Activated CD8-positive, alpha-beta T cell treated with anti-CD3 and anti-CD28 coated beads, Interleukin-2, amount 10 ng/mL, durations not matched to agents 7 days and 5 days (primary cell): Measurements from ENCODE around the gene MDP1. TPM values are rescaled to one million over a fixed set of nuclear protein-coding genes. Genes with fewer than 3 reads are reported as not detected.
"Not testable (repeated sequence)": the region's sequence is repeated elsewhere in the genome, so short reads cannot be mapped to it uniquely, and the experiment has no call there.

Experiments used
- ATAC-seq: fragments of 150-1000 bp; cut with Tn5 transposase; one replicate; pipeline ENCODE4 v1.10.0; 2021; ENCODE audit warnings: moderate library complexity
- CTCF ChIA-PET: fragments of 350-600 bp; sonication (Branson Sonifier 250); formaldehyde crosslinking; loops from one replicate; lab custom pipeline; 2021; ENCODE audit warnings: antibody characterized with exemption; lab: Charles Lee
- POLR2A ChIA-PET: fragments of 350-600 bp; sonication (Branson Sonifier 250); formaldehyde crosslinking; loops from one replicate; lab custom pipeline; 2021; ENCODE audit warnings: antibody characterized with exemption; lab: Charles Lee
- DNase-seq: peaks from one replicate; pipeline ENCODE4 v3.0.0-alpha.2; 2020
- H3K27ac Mint-ChIP-seq: one replicate; pipeline ENCODE4 v1.8.0; 2021; ENCODE audit warnings: mild to moderate bottlenecking, mixed read lengths
- H3K27me3 Mint-ChIP-seq: one replicate; pipeline ENCODE4 v1.8.0; 2021; ENCODE audit warnings: low read depth, mixed read lengths
- H3K36me3 Mint-ChIP-seq: one replicate; pipeline ENCODE4 v1.8.0; 2021; ENCODE audit warnings: low read depth, mixed read lengths
- H3K4me1 Mint-ChIP-seq: one replicate; pipeline ENCODE4 v1.8.0; 2021; ENCODE audit warnings: low read depth, mixed read lengths
- H3K4me3 Mint-ChIP-seq: one replicate; pipeline ENCODE4 v1.8.0; 2021; ENCODE audit warnings: mild to moderate bottlenecking, mixed read lengths
- H3K9me3 Mint-ChIP-seq: one replicate; pipeline ENCODE4 v1.8.0; 2022; ENCODE audit warnings: mixed read lengths; ENCODE audit not compliant: insufficient read depth
- total RNA-seq, 2 experiments: library from RNA; stranded (reverse); gene quantifications; one replicate each; pipeline ENCODE4 v1.2.3, GENCODE V29; 2021

MDP1 gene
- total RNA-seq, 2 experiments from 2014 or later = 16.9 to 18.2 TPM

- Mint-ChIP-seq H3K27ac (peak overlapping the region; percentile 90), H3K36me3 (peaks cover 42% of the 10 kb centered on the region), H3K27me3 (no peaks in the 10 kb centered on the region), H3K9me3 (no peaks in the 10 kb centered on the region), H3K4me1 (peaks cover 52% of the 10 kb centered on the region), H3K4me3 (peak overlapping the region; percentile 89)
- peak; percentile 45 for ATAC-seq
- POLR2A ChIA-PET = interaction anchor here (0.6 to 2.1 kb wide), 2 partner anchors 18 to 36 kb away, joined by 5 to 11 read pairs; partner anchors contain the start of gene CHMP4A
- peak; percentile 56 for DNase-seq
- CTCF ChIA-PET = interaction anchor here (0.6 to 1.3 kb wide), 8 partner anchors 10 to 138 kb away, joined by 3 to 7 read pairs (median 4); partner anchors contain the start of genes CIDEB, MDP1, PCK2 and TINF2
These were observed 15.6 kb upstream of the MDP1 start for GRCh38 chr14:24231263-24232120.

GRCh38 chr14:24228902-24229301 is 13.0 kb upstream of the MDP1 start:
- DNase-seq (no peak), ATAC-seq (no peak)
- POLR2A ChIA-PET = interaction anchor here (1.0 to 1.9 kb wide), 2 partner anchors 14 to 15 kb away, joined by 4 to 8 read pairs; partner anchors contain the start of genes CHMP4A and TINF2
- H3K9me3 Mint-ChIP-seq = no peaks in the 10 kb centered on the region
- H3K27ac Mint-ChIP-seq = peak overlapping the region; percentile 42
- no peak overlapping the region for H3K4me3 Mint-ChIP-seq
- H3K36me3 Mint-ChIP-seq = peaks cover 25% of the 10 kb centered on the region
- CTCF ChIA-PET = interaction anchor here (1.1 to 2.1 kb wide), 4 partner anchors 9 to 79 kb away, joined by 3 to 10 read pairs (median 6); partner anchors contain the start of genes CHMP4A and CIDEB
- no peaks in the 10 kb centered on the region for H3K27me3 Mint-ChIP-seq
- peaks cover 47% of the 10 kb centered on the region for H3K4me1 Mint-ChIP-seq

GRCh38 chr14:24226473-24226872 is 10.6 kb upstream of the MDP1 start:
- Mint-ChIP-seq H3K4me1 (peaks cover 38% of the 10 kb centered on the region), H3K36me3 (peaks cover 23% of the 10 kb centered on the region), H3K27me3 (no peaks in the 10 kb centered on the region), H3K4me3 (no peak overlapping the region), H3K27ac (no peak overlapping the region), H3K9me3 (no peaks in the 10 kb centered on the region)
- DNase-seq = no peak
- ChIA-PET POLR2A (interaction anchor here (1.2 kb wide), 1 partner anchor 16 kb away, joined by 5 read pairs; the partner anchor contains the start of gene TINF2), CTCF (interaction anchor here (1.4 kb wide), 1 partner anchor 16 kb away, joined by 7 read pairs; the partner anchor contains the start of gene TINF2)
- ATAC-seq = no peak

GRCh38 chr14:24224618-24225071 is 8.8 kb upstream of the MDP1 start:
- Mint-ChIP-seq H3K36me3 (peaks cover 21% of the 10 kb centered on the region), H3K27ac (no peak overlapping the region), H3K4me3 (no peak overlapping the region), H3K9me3 (no peaks in the 10 kb centered on the region), H3K27me3 (no peaks in the 10 kb centered on the region), H3K4me1 (peaks cover 28% of the 10 kb centered on the region)
- ChIA-PET CTCF (interaction anchor here (1.6 to 2.7 kb wide), 3 partner anchors 9 to 73 kb away, joined by 4 to 9 read pairs (median 7); partner anchors contain the start of genes CHMP4A and MDP1), POLR2A (interaction anchor here (1.6 kb wide), 1 partner anchor 11 kb away, joined by 7 read pairs; the partner anchor contains the start of gene CHMP4A)
- no peak for ATAC-seq
- no peak for DNase-seq

GRCh38 chr14:24222987-24223386 is 7.1 kb upstream of the MDP1 start:
- DNase-seq, H3K27me3 Mint-ChIP-seq, H3K9me3 Mint-ChIP-seq, POLR2A ChIA-PET, H3K4me3 Mint-ChIP-seq, H3K27ac Mint-ChIP-seq, ATAC-seq: not testable (repeated sequence)
- CTCF ChIA-PET = interaction anchor here (1.7 kb wide), 1 partner anchor 19 kb away, joined by 4 read pairs; the partner anchor contains the start of gene TINF2
- peaks cover 23% of the 10 kb centered on the region for H3K4me1 Mint-ChIP-seq
- H3K36me3 Mint-ChIP-seq = peaks cover 18% of the 10 kb centered on the region

GRCh38 chr14:24219521-24219920 is 3.7 kb upstream of the MDP1 start:
- peaks cover 22% of the 10 kb centered on the region for H3K4me1 Mint-ChIP-seq
- H3K27me3 Mint-ChIP-seq = no peaks in the 10 kb centered on the region
- peaks cover 21% of the 10 kb centered on the region for H3K36me3 Mint-ChIP-seq
- DNase-seq (no peak), ATAC-seq (no peak)
- H3K27ac Mint-ChIP-seq = no peak overlapping the region
- POLR2A ChIA-PET = interaction anchor here (0.9 kb wide), 1 partner anchor 57 kb away, joined by 4 read pairs; no protein-coding TSS in a partner anchor
- no peaks in the 10 kb centered on the region for H3K9me3 Mint-ChIP-seq
- no peak overlapping the region for H3K4me3 Mint-ChIP-seq
- CTCF ChIA-PET = interaction anchor here (0.8 to 1.8 kb wide), 6 partner anchors 15 to 212 kb away, joined by 3 to 6 read pairs (median 3); partner anchors contain the start of genes CIDEB and IRF9

GRCh38 chr14:24219080-24219479 is 3.2 kb upstream of the MDP1 start:
- Mint-ChIP-seq H3K27ac (no peak overlapping the region), H3K27me3 (no peaks in the 10 kb centered on the region), H3K36me3 (peaks cover 22% of the 10 kb centered on the region), H3K4me1 (peaks cover 25% of the 10 kb centered on the region), H3K9me3 (no peaks in the 10 kb centered on the region), H3K4me3 (no peak overlapping the region)
- POLR2A ChIA-PET = no interaction called here
- ATAC-seq = no peak
- DNase-seq = no peak
- CTCF ChIA-PET = interaction anchor here (0.9 to 1.8 kb wide), 4 partner anchors 16 to 89 kb away, joined by 3 to 6 read pairs (median 4); partner anchors contain the start of gene CIDEB

GRCh38 chr14:24216876-24217275 is 1.0 kb upstream of the MDP1 start:
- not testable (repeated sequence) for H3K27me3 Mint-ChIP-seq, DNase-seq, H3K4me3 Mint-ChIP-seq, ATAC-seq, H3K9me3 Mint-ChIP-seq
- POLR2A ChIA-PET = interaction anchor here (1.8 to 8.8 kb wide), 2 partner anchors 22 to 28 kb away, joined by 6 to 87 read pairs; partner anchors contain the start of genes IPO4 and TM9SF1
- Mint-ChIP-seq H3K4me1 (peaks cover 38% of the 10 kb centered on the region), H3K27ac (peak overlapping the region; percentile 97), H3K36me3 (peaks cover 31% of the 10 kb centered on the region)
- CTCF ChIA-PET = interaction anchor here (1.7 to 1.8 kb wide), 2 partner anchors 26 to 63 kb away, joined by 11 to 29 read pairs; partner anchors contain the start of gene TINF2

GRCh38 chr14:24216345-24216699 is 456 bp upstream of the MDP1 start:
- Mint-ChIP-seq H3K27ac (peak overlapping the region; percentile 97), H3K27me3 (no peaks in the 10 kb centered on the region)
- CTCF ChIA-PET = interaction anchor here (0.5 to 3.7 kb wide), 23 partner anchors 9 to 215 kb away, joined by 3 to 47 read pairs (median 6); partner anchors contain the start of genes CIDEB, DHRS1, GMPR2 and IRF9

GRCh38 chr14:24213866-24214662 is 1.8 kb downstream of the MDP1 start:
- Mint-ChIP-seq H3K9me3 (no peaks in the 10 kb centered on the region), H3K36me3 (peaks cover 56% of the 10 kb centered on the region), H3K4me1 (peaks cover 50% of the 10 kb centered on the region), H3K27me3 (no peaks in the 10 kb centered on the region), H3K4me3 (peak overlapping the region; percentile 87), H3K27ac (peak overlapping the region; percentile 97)
- CTCF ChIA-PET = interaction anchor here (0.6 to 4.0 kb wide), 23 partner anchors 11 to 222 kb away, joined by 3 to 47 read pairs (median 6); partner anchors contain the start of genes CIDEB, DHRS1, IPO4 and IRF9
- no peak for ATAC-seq
- POLR2A ChIA-PET = interaction anchor here (0.6 to 8.8 kb wide), 38 partner anchors 9 to 892 kb away, joined by 3 to 87 read pairs (median 5); partner anchors contain the start of genes ADCY4, CIDEB, DHRS1 and EMC9
- DNase-seq = no peak

More at GRCh38 chr14:24216345-24216699, 456 bp upstream of the MDP1 start:
- DNase-seq (no peak), ATAC-seq (no peak)
- peak overlapping the region; percentile 94 for H3K4me3 Mint-ChIP-seq
- peaks cover 44% of the 10 kb centered on the region for H3K4me1 Mint-ChIP-seq
- POLR2A ChIA-PET = interaction anchor here (0.6 to 8.8 kb wide), 17 partner anchors 13 to 895 kb away, joined by 3 to 87 read pairs (median 5); partner anchors contain the start of genes DCAF11, DHRS1, EMC9 and GMPR2
- no peaks in the 10 kb centered on the region for H3K9me3 Mint-ChIP-seq
- peaks cover 36% of the 10 kb centered on the region for H3K36me3 Mint-ChIP-seq
